Measurements from ENCODE around the gene CLMN.

Gene CLMN

GRCh38 chr14:95165517-95165916 is 154.2 kb downstream of the CLMN start:
- DNase-seq (ENCODE audit: low read depth in 2 of 2): no peak

- no peak for DNase-seq (ENCODE audit: low read depth in 2 of 2)
Observed at GRCh38 chr14:95164506-95164905, 155.2 kb downstream of the CLMN start.

GRCh38 chr14:95163666-95164065 is 156.0 kb downstream of the CLMN start:
- DNase-seq (ENCODE audit: low read depth in 2 of 2): no peak

- DNase-seq (ENCODE audit: low read depth in 2 of 2): no peak
Observed at GRCh38 chr14:95163132-95163531, 156.6 kb downstream of the CLMN start.

- DNase-seq (ENCODE audit: low read depth in 2 of 2): no peak
Observed at GRCh38 chr14:95162641-95163040, 157.1 kb downstream of the CLMN start.

GRCh38 chr14:95157327-95158189 is 162.2 kb downstream of the CLMN start, which contains the start of gene DICER1:
Gene DICER1, minus strand, starts transcription at chr14:95157529. Its CDS starts 24,071 bp downstream, at chr14:95133458.
- peak; percentile 87 to 91 for DNase-seq (ENCODE audit: low read depth in 2 of 2)

- no peak for DNase-seq (ENCODE audit: low read depth in 2 of 2)
Observed at GRCh38 chr14:95157048-95157326, 162.7 kb downstream of the CLMN start.

- peak in 1 of 2 donors; percentile 17 for DNase-seq (ENCODE audit: low read depth in 2 of 2)
Observed at GRCh38 chr14:95156161-95157047, 163.3 kb downstream of the CLMN start.

- no peak for DNase-seq (ENCODE audit: low read depth in 2 of 2)
Observed at GRCh38 chr14:95155045-95155444, 164.7 kb downstream of the CLMN start.

- DNase-seq (ENCODE audit: low read depth in 2 of 2): no peak
Observed at GRCh38 chr14:95153866-95154265, 165.8 kb downstream of the CLMN start.

- DNase-seq (ENCODE audit: low read depth in 2 of 2): no peak
Observed at GRCh38 chr14:95151561-95151960, 168.1 kb downstream of the CLMN start.

- no peak for DNase-seq (ENCODE audit: low read depth in 2 of 2)
Observed at GRCh38 chr14:95150910-95151309, 168.8 kb downstream of the CLMN start.

GRCh38 chr14:95149441-95149840 is 170.3 kb downstream of the CLMN start:
- DNase-seq (ENCODE audit: low read depth in 2 of 2): no peak

- DNase-seq (ENCODE audit: low read depth in 2 of 2): no peak
Observed at GRCh38 chr14:95147597-95147996, 172.1 kb downstream of the CLMN start.

GRCh38 chr14:95146079-95146771 is 173.5 kb downstream of the CLMN start:
- no peak for DNase-seq (ENCODE audit: low read depth in 2 of 2)

GRCh38 chr14:95144849-95145248 is 174.9 kb downstream of the CLMN start:
- no peak for DNase-seq (ENCODE audit: low read depth in 2 of 2)

GRCh38 chr14:95143808-95144620 is 175.7 kb downstream of the CLMN start:
- DNase-seq (ENCODE audit: low read depth in 2 of 2): no peak

- DNase-seq (ENCODE audit: low read depth in 2 of 2): no peak
Observed at GRCh38 chr14:95142208-95142607, 177.5 kb downstream of the CLMN start.

- DNase-seq (ENCODE audit: low read depth in 2 of 2): no peak
Observed at GRCh38 chr14:95141684-95142083, 178.0 kb downstream of the CLMN start.

- DNase-seq (ENCODE audit: low read depth in 2 of 2): no peak
Observed at GRCh38 chr14:95140060-95140858, 179.4 kb downstream of the CLMN start.

GRCh38 chr14:95138876-95139275 is 180.8 kb downstream of the CLMN start:
- DNase-seq (ENCODE audit: low read depth in 2 of 2): no peak
